HUES64 (cell line): ENCODE data around the gene SCAPER.
"Not testable (repeated sequence)": the region's sequence is repeated elsewhere in the genome, so short reads cannot be mapped to it uniquely, and the experiment has no call there.

Experiments used
- H3K27ac ChIP-seq: 2 replicates; pipeline ENCODE4 v1.7.0; 2013; ENCODE audit warnings: low read depth, low read length, inconsistent platforms
- H3K27me3 ChIP-seq: 2 replicates; pipeline ENCODE4 v1.6.1; 2013; ENCODE audit warnings: mild to moderate bottlenecking, low read length; ENCODE audit not compliant: insufficient read depth
- H3K36me3 ChIP-seq: 2 replicates; pipeline ENCODE4 v1.6.1; 2013; ENCODE audit warnings: mild to moderate bottlenecking, low read length; ENCODE audit not compliant: insufficient read depth
- H3K4me1 ChIP-seq: 2 replicates; pipeline ENCODE4 v1.6.1; 2013; ENCODE audit warnings: mild to moderate bottlenecking, low read length, moderate library complexity; ENCODE audit not compliant: insufficient read depth
- H3K4me3 ChIP-seq: 2 replicates; pipeline ENCODE4 v1.5.1; 2013; ENCODE audit warnings: mild to moderate bottlenecking, low read length, moderate library complexity
- H3K9ac ChIP-seq: 2 replicates; pipeline ENCODE4 v1.6.1; 2013; ENCODE audit warnings: mild to moderate bottlenecking, low read depth, low read length
- H3K9me3 ChIP-seq: 2 replicates; pipeline ENCODE4 v1.6.1; 2013; ENCODE audit warnings: low read depth, low read length; ENCODE audit not compliant: insufficient read depth
- WGBS: fragments of 150-250, 120-280 bp; methylation state at CpG from one replicate; pipeline ENCODE4 v1.1.7; 2013; ENCODE audit warnings: missing lambda C conversion rate; 5-methylcytosine and 5-hydroxymethylcytosine counted together

Gene SCAPER

GRCh38 chr15:76512971-76513370, 392.2 kb downstream of the SCAPER start:
- Histone ChIP-seq H3K36me3 (no peaks in the 10 kb centered on the region), H3K9ac (no peak overlapping the region), H3K27me3 (no peaks in the 10 kb centered on the region), H3K27ac (no peak overlapping the region), H3K4me3 (no peak overlapping the region), H3K4me1 (peaks cover 7% of the 10 kb centered on the region; the same call in 1 of the 2 replicates), H3K9me3 (no peaks in the 10 kb centered on the region)
- WGBS: 82% methylated on average over 2 of the region's 2 CpGs

GRCh38 chr15:76510663-76511062, 394.5 kb downstream of the SCAPER start:
- not testable (repeated sequence) for H3K4me1 ChIP-seq, H3K9ac ChIP-seq, H3K27me3 ChIP-seq, H3K9me3 ChIP-seq, H3K27ac ChIP-seq, H3K36me3 ChIP-seq, H3K4me3 ChIP-seq
- WGBS: 92% methylated on average over 10 of the region's 10 CpGs

- no peak overlapping the region for H3K4me3 ChIP-seq
- H3K36me3 ChIP-seq: no peaks in the 10 kb centered on the region
- no peak overlapping the region for H3K9ac ChIP-seq
- no peak overlapping the region for H3K27ac ChIP-seq
- no peaks in the 10 kb centered on the region for H3K4me1 ChIP-seq
- WGBS: 96% methylated on average over 3 of the region's 3 CpGs
- no peaks in the 10 kb centered on the region for H3K27me3 ChIP-seq
- H3K9me3 ChIP-seq: no peaks in the 10 kb centered on the region
Measured at GRCh38 chr15:76503804-76504203, 401.3 kb downstream of the SCAPER start.

- Histone ChIP-seq H3K9me3 (no peaks in the 10 kb centered on the region), H3K27ac (no peak overlapping the region), H3K4me1 (no peaks in the 10 kb centered on the region), H3K27me3 (no peaks in the 10 kb centered on the region), H3K4me3 (no peak overlapping the region), H3K36me3 (no peaks in the 10 kb centered on the region), H3K9ac (no peak overlapping the region)
Measured at GRCh38 chr15:76503121-76503520, 402.0 kb downstream of the SCAPER start.

DNA sequence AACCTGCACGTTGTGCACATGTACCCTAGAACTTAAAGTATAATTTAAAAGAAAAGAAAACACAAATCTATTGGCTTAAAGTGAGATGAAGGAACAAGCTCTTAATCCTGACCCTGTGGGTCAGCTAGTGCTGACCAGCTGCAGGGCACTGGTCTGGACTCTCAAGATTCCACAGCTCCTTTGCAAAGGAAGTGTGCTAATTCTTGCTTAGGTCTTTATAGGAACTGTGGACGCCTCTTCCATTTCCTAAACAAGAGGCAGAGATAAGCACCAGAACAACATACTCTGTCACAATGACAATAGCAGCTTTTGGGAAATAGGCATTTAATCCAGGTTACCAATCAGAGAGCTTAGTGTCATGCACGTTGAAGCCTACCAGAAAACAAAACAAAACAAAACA, 402.5 kb downstream of the SCAPER start:
- Histone ChIP-seq H3K4me1 (no peaks in the 10 kb centered on the region), H3K4me3 (no peak overlapping the region), H3K27me3 (no peaks in the 10 kb centered on the region), H3K36me3 (no peaks in the 10 kb centered on the region), H3K27ac (no peak overlapping the region), H3K9ac (no peak overlapping the region), H3K9me3 (no peaks in the 10 kb centered on the region)
- WGBS: 92% methylated on average over 2 of the region's 3 CpGs

DNA sequence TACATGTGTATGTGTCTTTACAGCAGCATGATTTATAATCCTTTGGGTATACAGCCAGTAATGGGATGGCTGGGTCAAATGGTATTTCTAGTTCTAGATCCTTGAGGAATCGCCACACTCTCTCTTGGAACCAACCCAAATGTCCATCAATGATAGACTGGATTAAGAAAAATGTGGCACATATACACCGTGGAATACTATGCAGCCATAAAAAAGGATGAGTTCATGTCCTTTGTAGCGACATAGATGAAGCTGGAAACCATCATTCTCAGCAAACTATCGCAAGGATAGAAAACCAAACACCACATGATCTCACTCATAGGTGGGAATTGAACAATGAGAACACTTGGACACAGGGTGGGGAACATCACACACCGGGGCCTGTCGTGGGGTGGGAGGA, 403.0 kb downstream of the SCAPER start:
- not testable (repeated sequence) for H3K36me3 ChIP-seq, H3K27me3 ChIP-seq, H3K4me3 ChIP-seq, H3K9me3 ChIP-seq, H3K9ac ChIP-seq, H3K27ac ChIP-seq, H3K4me1 ChIP-seq
- WGBS: 98% methylated on average over 6 of the region's 6 CpGs

- 93% methylated on average over 1 of the region's 1 CpG for WGBS
- Histone ChIP-seq H3K9me3 (no peaks in the 10 kb centered on the region), H3K9ac (no peak overlapping the region), H3K27me3 (no peaks in the 10 kb centered on the region), H3K36me3 (no peaks in the 10 kb centered on the region), H3K27ac (no peak overlapping the region), H3K4me3 (no peak overlapping the region), H3K4me1 (no peaks in the 10 kb centered on the region; the same call in 1 of the 2 replicates)
Measured at GRCh38 chr15:76501726-76502125, 403.4 kb downstream of the SCAPER start.

- H3K4me3 ChIP-seq: no peak overlapping the region
- no peaks in the 10 kb centered on the region for H3K27me3 ChIP-seq
- 94% methylated on average over 2 of the region's 2 CpGs for WGBS
- H3K9ac ChIP-seq: no peak overlapping the region
- no peak overlapping the region for H3K27ac ChIP-seq
- no peaks in the 10 kb centered on the region for H3K9me3 ChIP-seq
- no peaks in the 10 kb centered on the region for H3K36me3 ChIP-seq
- H3K4me1 ChIP-seq: no peaks in the 10 kb centered on the region; the same call in 1 of the 2 replicates
Measured at GRCh38 chr15:76501011-76501410, 404.1 kb downstream of the SCAPER start.

- H3K36me3 ChIP-seq: no peaks in the 10 kb centered on the region
- no peak overlapping the region for H3K27ac ChIP-seq
- no peak overlapping the region for H3K9ac ChIP-seq
- no peaks in the 10 kb centered on the region for H3K9me3 ChIP-seq
- no peak overlapping the region for H3K4me3 ChIP-seq
- peaks cover 3% of the 10 kb centered on the region; the same call in 1 of the 2 replicates for H3K4me1 ChIP-seq
- no peaks in the 10 kb centered on the region for H3K27me3 ChIP-seq
- WGBS: 89% methylated on average over 4 of the region's 4 CpGs
Measured at GRCh38 chr15:76495487-76495886, 409.7 kb downstream of the SCAPER start.

GRCh38 chr15:76492538-76492937, 412.6 kb downstream of the SCAPER start:
- Histone ChIP-seq H3K4me1 (peaks cover 3% of the 10 kb centered on the region; the same call in 1 of the 2 replicates), H3K36me3 (no peaks in the 10 kb centered on the region), H3K27ac (no peak overlapping the region), H3K9me3 (no peaks in the 10 kb centered on the region), H3K4me3 (no peak overlapping the region), H3K27me3 (no peaks in the 10 kb centered on the region), H3K9ac (no peak overlapping the region)
- 89% methylated on average over 1 of the region's 1 CpG for WGBS

DNA sequence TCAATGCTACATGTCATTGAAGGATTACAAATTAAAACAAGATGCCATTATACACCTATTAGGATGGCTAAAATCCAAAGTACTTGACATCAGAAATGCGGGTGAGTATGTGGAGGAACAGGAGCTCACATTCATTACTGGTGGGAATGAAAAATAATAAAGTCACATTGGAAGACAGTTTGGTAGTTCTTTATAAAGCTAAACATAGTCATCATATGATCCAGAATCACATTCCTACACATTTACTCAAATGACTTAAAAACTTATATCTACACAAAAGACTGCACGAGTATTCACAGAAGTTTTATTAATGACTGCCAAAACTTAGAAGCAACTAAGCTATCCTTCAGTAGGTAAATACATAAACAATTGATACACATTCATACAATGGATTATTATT, 421.4 kb downstream of the SCAPER start:
- 95% methylated on average over 2 of the region's 2 CpGs for WGBS
- Histone ChIP-seq H3K27ac (no peak overlapping the region), H3K9me3 (no peaks in the 10 kb centered on the region), H3K36me3 (no peaks in the 10 kb centered on the region), H3K9ac (no peak overlapping the region), H3K27me3 (no peaks in the 10 kb centered on the region), H3K4me1 (0 out of 2 replicates have a peak, but pooled peaks cover 8% of the 10 kb centered on the region), H3K4me3 (no peak overlapping the region)

DNA sequence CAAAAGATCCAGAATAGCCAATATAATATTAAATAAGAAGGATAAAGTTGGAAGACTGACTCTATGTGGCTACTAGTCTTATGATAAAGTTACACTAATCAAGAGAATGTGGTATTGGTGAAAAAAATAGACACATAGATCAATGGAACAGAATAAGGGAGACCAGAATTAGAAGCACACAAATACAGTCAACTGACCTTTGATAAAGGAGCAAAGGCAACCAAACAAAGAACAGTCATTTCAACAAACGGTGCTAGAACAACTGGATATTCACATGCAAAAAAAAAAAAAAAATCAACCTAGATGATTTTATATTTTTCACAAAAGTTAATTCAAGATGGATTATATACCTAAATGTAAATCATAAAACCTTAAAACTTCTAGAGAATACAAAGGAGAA, 422.1 kb downstream of the SCAPER start:
- Histone ChIP-seq H3K4me1 (0 out of 2 replicates have a peak, but pooled peaks cover 8% of the 10 kb centered on the region), H3K9me3 (no peaks in the 10 kb centered on the region), H3K9ac (no peak overlapping the region), H3K27me3 (no peaks in the 10 kb centered on the region), H3K4me3 (no peak overlapping the region), H3K36me3 (no peaks in the 10 kb centered on the region), H3K27ac (no peak overlapping the region)
- 85% methylated on average over 1 of the region's 1 CpG for WGBS
